ENCODE data around the gene MCM9. TPM values are rescaled to one million over a fixed set of nuclear protein-coding genes. Genes with fewer than 3 reads are reported as not detected.

MCM9 gene
- total RNA-seq, 1 donor from 2014 or later = 10.1 TPM

GRCh38 chr6:118968416-118968815 lies 33.5 kb upstream of the MCM9 start:
- Mint-ChIP-seq H3K27me3 (ENCODE audit: low read depth, unreplicated experiment) (no peaks in the 10 kb centered on the region), H3K27ac (ENCODE audit: unreplicated experiment) (no peak overlapping the region), H3K9me3 (ENCODE audit: unreplicated experiment) (no peaks in the 10 kb centered on the region), H3K4me3 (ENCODE audit: unreplicated experiment) (no peak overlapping the region), H3K4me1 (ENCODE audit: low read depth, unreplicated experiment) (peaks cover 2% of the 10 kb centered on the region), H3K36me3 (ENCODE audit: low read depth, unreplicated experiment) (no peaks in the 10 kb centered on the region)
- Histone ChIP-seq H3K9me3 (ENCODE audit: insufficient read depth, low read depth, low read length) (no peaks in the 10 kb centered on the region), H3K27ac (ENCODE audit: low read depth, low read length) (no peak overlapping the region), H3K4me2 (ENCODE audit: low read length) (no peak overlapping the region), H3K4me3 (ENCODE audit: insufficient read depth, low read depth, low read length) (no peak overlapping the region), H2AFZ (ENCODE audit: low read depth, low read length) (no peak overlapping the region), H4K20me1 (ENCODE audit: insufficient read depth, low read length) (no peaks in the 10 kb centered on the region), H3K27me3 (ENCODE audit: insufficient read depth, low read length) (no peaks in the 10 kb centered on the region), H3K36me3 (ENCODE audit: insufficient read depth, low read length) (no peaks in the 10 kb centered on the region), H3K9ac (ENCODE audit: low read length) (no peak overlapping the region), H3K79me2 (ENCODE audit: insufficient read depth, low read length) (no peaks in the 10 kb centered on the region), H3K4me1 (ENCODE audit: insufficient read depth, low read length) (no peaks in the 10 kb centered on the region)
- FAIRE-seq = no peak
- TF ChIP-seq CTCF (IDR thresholded peaks at IDR 0.05; ENCODE audit: insufficient read depth, low read depth, low read length) (no peak), EZH2 (IDR thresholded peaks at IDR 0.05; ENCODE audit: insufficient read depth, low read length) (no peak)
- no peak for DNase-seq (ENCODE audit: low read depth)

DNA sequence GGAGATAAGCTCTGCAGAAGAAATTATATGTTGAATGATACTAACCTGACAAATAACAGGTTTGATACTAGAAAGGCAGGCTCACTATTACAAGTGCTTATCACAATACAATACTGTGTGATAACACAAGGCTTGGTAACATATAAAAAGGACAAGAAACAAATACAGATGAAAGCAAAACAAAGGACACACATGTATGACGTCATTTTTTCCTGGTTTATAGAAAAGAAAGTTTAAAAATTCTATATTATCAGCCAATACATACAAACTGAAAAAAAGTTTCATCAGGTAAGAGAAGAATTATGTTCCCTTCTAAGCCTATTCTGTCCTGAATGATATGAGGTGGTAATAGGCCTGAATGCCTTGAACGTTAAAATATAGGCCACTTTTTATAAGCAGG lies 32.3 kb upstream of the MCM9 start:
- Histone ChIP-seq H4K20me1 (ENCODE audit: insufficient read depth, low read length) (no peaks in the 10 kb centered on the region), H3K27me3 (ENCODE audit: insufficient read depth, low read length) (no peaks in the 10 kb centered on the region), H3K36me3 (ENCODE audit: insufficient read depth, low read length) (no peaks in the 10 kb centered on the region), H3K4me3 (ENCODE audit: insufficient read depth, low read depth, low read length) (no peak overlapping the region), H3K27ac (ENCODE audit: low read depth, low read length) (no peak overlapping the region), H3K79me2 (ENCODE audit: insufficient read depth, low read length) (no peaks in the 10 kb centered on the region), H3K9me3 (ENCODE audit: insufficient read depth, low read depth, low read length) (no peaks in the 10 kb centered on the region), H2AFZ (ENCODE audit: low read depth, low read length) (no peak overlapping the region), H3K4me2 (ENCODE audit: low read length) (no peak overlapping the region), H3K9ac (ENCODE audit: low read length) (no peak overlapping the region), H3K4me1 (ENCODE audit: insufficient read depth, low read length) (no peaks in the 10 kb centered on the region)
- Mint-ChIP-seq H3K4me3 (ENCODE audit: unreplicated experiment) (no peak overlapping the region), H3K27me3 (ENCODE audit: low read depth, unreplicated experiment) (no peaks in the 10 kb centered on the region), H3K27ac (ENCODE audit: unreplicated experiment) (no peak overlapping the region), H3K36me3 (ENCODE audit: low read depth, unreplicated experiment) (no peaks in the 10 kb centered on the region), H3K9me3 (ENCODE audit: unreplicated experiment) (no peaks in the 10 kb centered on the region), H3K4me1 (ENCODE audit: low read depth, unreplicated experiment) (peaks cover 3% of the 10 kb centered on the region)
- no peak for TF ChIP-seq CTCF (IDR thresholded peaks at IDR 0.05; ENCODE audit: insufficient read depth, low read depth, low read length)
- no peak for TF ChIP-seq EZH2 (IDR thresholded peaks at IDR 0.05; ENCODE audit: insufficient read depth, low read length)
- DNase-seq (ENCODE audit: low read depth) (no peak), FAIRE-seq (no peak)

- Histone ChIP-seq H3K27me3 (ENCODE audit: insufficient read depth, low read length) (no peaks in the 10 kb centered on the region), H3K36me3 (ENCODE audit: insufficient read depth, low read length) (no peaks in the 10 kb centered on the region), H2AFZ (ENCODE audit: low read depth, low read length) (no peak overlapping the region), H3K4me3 (ENCODE audit: insufficient read depth, low read depth, low read length) (no peak overlapping the region), H3K4me1 (ENCODE audit: insufficient read depth, low read length) (no peaks in the 10 kb centered on the region), H4K20me1 (ENCODE audit: insufficient read depth, low read length) (no peaks in the 10 kb centered on the region), H3K79me2 (ENCODE audit: insufficient read depth, low read length) (no peaks in the 10 kb centered on the region), H3K9me3 (ENCODE audit: insufficient read depth, low read depth, low read length) (no peaks in the 10 kb centered on the region), H3K9ac (ENCODE audit: low read length) (no peak overlapping the region), H3K4me2 (ENCODE audit: low read length) (no peak overlapping the region), H3K27ac (ENCODE audit: low read depth, low read length) (no peak overlapping the region)
- H3K27me3 Mint-ChIP-seq (ENCODE audit: low read depth, unreplicated experiment) = no peaks in the 10 kb centered on the region
- peaks cover 9% of the 10 kb centered on the region for H3K4me1 Mint-ChIP-seq (ENCODE audit: low read depth, unreplicated experiment)
- DNase-seq (ENCODE audit: low read depth) (no peak), FAIRE-seq (no peak)
- no peaks in the 10 kb centered on the region for H3K36me3 Mint-ChIP-seq (ENCODE audit: low read depth, unreplicated experiment)
- no peak overlapping the region for H3K4me3 Mint-ChIP-seq (ENCODE audit: unreplicated experiment)
- H3K27ac Mint-ChIP-seq (ENCODE audit: unreplicated experiment) = no peak overlapping the region
- no peaks in the 10 kb centered on the region for H3K9me3 Mint-ChIP-seq (ENCODE audit: unreplicated experiment)
- no peak for TF ChIP-seq CTCF (IDR thresholded peaks at IDR 0.05; ENCODE audit: insufficient read depth, low read depth, low read length)
- no peak for TF ChIP-seq EZH2 (IDR thresholded peaks at IDR 0.05; ENCODE audit: insufficient read depth, low read length)
Observed at GRCh38 chr6:118965843-118966370, 30.9 kb upstream of the MCM9 start.

All from astrocyte (in vitro differentiated cells and primary cell).